OCI-LY7 (cell line): Measurements from ENCODE around the gene HSPA5.

ENCODE experiments used
- CTCF ChIP-seq: fragments of 200-600 bp; sonication (generic); conservative IDR thresholded peaks from 2 replicates; pipeline ENCODE4 v1.5.1; 2014; ENCODE audit warnings: mild to moderate bottlenecking, antibody characterized with exemption, low read length, moderate library complexity, mixed read lengths
- EZH2phosphoT487 ChIP-seq: fragments of 200-600 bp; sonication (generic); IDR thresholded peaks from 2 replicates; pipeline ENCODE4 v1.6.1; 2018; ENCODE audit warnings: low read depth, borderline replicate concordance, mild to moderate bottlenecking, mixed run types, antibody characterized with exemption, low read length, moderate library complexity, mixed read lengths

GRCh38 chr9:125262294-125262991 is 21.3 kb upstream of the HSPA5 start:
- TF ChIP-seq CTCF (no peak), EZH2phosphoT487 (no peak)
